NOMO-1 (cell line): ENCODE results near the gene MAPKAPK3.

Experiments
- DNase-seq, 2 experiments: peaks; one replicate each; lab custom pipeline; 2025; ENCODE audit not compliant: unreplicated experiment in 2 of 2; lab: John Stamatoyannopoulos, UW

Gene MAPKAPK3

DNA sequence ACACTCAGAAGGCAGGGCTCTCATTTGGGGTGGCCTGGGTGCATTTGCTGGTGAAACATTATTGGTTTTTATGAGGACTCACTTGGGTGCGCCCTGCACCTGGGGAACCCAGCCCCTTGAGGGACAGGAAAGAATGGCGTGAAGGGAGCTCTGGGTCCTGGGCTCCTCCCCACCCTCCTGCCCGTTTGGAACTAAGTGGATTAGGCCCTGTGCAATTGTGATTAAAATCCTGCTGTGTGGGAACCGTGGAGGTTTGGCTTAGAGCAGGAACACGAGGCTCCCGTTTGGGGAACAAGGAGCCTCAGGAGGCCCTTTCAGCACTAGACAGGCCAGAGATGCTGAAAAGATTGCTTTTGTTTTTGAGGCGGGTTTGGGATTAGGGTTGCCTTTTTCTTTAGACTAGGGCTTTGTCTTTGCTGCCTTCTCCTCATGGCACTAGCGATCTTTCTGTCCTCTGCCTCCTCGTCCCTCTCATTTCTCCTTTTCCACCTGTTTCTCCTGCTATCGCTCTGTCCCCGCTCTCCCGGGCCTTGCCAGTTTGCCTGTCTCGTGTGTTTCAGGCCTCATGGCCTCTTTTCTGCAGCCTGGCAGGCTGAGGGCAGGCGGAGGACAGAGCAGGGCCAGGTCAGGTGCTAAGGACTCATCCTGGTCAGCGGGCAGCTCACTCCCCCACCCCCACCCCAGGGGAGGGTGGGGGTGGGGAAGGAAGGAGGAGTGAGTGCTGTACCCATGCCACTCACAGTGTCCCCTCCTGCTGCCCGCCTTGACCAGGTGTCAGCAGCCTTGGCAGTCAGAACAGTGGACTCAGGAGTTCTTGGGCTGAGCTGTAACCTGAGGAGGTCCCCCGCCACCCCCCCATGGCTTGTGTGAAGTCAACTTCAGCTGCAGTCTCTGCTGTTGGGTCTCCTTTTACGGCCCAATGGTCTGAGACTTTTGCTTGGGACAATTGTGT, 8.6 kb downstream of the MAPKAPK3 start:
- no peak for DNase-seq

DNA sequence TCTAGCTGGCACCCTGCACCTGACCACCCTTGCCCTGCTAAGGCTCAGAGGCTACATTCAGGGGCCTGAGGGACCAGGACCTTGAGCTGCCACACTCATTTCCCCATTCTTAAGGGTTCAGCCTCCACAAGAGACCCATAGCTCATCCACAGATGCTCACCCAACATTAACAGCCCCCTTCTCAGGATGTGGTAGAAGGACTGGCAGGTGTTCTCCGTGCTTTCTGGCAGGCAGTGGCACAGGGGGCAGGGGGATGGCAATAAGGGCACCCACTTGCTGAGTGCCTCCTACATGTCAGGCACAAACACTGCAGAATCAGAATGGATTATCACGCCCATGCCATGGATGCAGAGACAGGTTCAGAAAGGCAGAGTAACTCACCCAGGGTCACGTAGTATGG, 9.4 kb downstream of the MAPKAPK3 start:
- DNase-seq, result no peak

DNA sequence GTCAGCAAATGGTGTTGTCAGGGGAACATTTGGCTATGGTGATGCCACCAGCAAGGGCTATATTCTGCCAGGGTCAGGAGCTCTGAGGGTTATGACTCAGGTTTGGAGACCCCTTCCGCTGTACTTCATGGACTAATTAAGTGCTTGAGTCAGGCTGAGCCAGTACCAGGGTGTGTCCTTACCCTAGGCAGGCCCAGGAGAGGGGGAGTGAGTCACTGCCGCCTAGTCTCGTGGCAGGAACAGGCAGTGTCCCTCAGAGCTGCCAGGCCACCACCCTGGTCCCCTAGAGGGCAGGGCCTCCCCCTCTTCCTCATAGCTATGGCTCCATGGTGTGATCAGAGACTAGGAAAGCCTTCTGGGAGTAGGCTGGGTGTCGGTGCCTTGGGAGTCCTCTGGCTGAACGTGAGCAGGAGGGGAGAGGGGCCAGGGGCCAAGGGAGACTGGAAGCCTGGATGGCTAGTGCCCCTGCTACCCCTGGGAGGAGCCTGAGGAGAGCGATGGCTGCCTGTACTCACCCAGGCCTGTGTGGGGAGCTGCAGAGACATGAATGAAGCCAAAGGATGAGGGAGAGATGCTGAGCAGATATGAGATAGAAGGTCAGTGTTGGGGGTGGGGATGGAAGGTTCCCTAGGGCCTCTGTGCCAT, 10.6 kb downstream of the MAPKAPK3 start:
- DNase-seq, result peak in 1 of 2 experiments; percentile 70

DNA sequence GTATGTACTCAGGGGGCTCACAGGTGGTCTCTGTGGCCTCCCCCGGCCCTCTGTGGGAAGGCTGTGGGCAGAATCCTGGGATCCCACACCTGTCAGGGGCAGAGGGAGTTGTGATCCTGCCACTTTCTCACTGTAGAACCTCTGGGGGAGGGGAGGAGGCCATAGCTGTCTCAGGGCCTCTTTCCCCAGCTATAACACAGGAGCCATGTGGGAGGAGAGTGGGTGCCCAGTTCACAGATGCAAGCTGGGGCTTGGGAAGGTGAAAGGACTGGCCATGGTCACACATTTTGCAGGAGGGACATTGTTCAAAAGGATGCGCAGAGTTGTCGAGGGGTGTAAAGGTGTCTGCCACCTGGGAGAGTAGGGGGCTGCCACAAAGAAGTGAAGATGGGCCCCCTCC, 11.7 kb downstream of the MAPKAPK3 start:
- no peak for DNase-seq

DNA sequence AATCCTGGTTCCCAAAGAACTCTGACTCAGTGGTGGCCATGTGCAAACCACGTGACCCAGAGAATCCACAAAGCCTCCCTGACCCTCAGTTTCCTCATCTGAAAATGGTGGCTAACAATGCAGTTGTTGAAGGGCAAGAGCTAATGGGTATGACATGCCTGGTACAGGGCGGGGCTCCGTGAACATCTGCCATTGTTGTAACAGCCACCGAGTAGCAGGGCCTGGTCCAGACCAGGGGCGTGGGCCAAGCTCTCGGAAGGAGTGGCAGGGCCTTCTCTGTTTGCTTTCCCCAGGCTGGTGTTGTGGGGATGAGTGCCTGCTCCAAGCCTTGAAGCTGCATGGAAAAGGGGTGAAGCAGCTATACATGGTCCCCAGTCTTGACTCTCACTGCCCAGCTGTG, 13.4 kb downstream of the MAPKAPK3 start:
- DNase-seq, result no peak

DNA sequence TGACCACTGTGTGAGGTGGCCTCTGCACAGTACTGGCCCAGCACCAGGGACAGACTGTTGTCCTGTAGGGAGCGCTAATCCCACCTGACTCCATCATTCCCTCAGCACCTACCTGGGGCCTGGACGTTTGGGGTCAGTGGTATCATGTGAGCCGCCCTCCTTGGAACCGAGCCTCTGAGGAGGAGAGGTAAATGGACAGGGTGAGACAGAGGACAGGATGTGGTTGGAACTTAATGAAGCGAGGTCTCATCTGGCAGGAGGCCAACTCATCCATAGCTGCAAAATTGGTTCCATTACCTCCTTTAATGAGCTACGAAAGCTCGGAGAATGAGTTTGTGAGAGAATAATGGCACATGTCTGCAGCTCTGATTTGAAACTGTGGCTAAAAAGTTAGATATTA, 13.9 kb downstream of the MAPKAPK3 start:
- no peak for DNase-seq

DNA sequence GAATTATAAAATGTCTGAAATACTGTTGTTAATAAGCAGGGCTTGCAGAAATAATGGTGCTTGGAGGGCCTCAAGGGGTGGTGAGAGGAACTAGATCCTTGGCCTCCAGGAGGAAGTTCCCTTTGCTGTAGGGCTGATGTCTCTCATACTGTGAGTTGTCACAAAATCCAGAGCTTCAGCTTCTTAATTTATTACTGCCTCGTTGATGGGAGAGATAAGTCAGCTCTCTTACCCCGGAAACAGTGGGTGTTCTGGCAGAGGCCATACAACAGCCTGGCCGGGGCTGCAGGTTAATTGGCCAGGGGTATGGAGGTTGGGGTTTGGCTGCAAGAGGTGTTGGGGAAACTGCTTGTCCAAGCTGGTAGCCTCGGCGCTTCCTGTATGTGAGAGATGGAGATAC, 15.5 kb downstream of the MAPKAPK3 start:
- peak; percentile 83 to 84 for DNase-seq

DNA sequence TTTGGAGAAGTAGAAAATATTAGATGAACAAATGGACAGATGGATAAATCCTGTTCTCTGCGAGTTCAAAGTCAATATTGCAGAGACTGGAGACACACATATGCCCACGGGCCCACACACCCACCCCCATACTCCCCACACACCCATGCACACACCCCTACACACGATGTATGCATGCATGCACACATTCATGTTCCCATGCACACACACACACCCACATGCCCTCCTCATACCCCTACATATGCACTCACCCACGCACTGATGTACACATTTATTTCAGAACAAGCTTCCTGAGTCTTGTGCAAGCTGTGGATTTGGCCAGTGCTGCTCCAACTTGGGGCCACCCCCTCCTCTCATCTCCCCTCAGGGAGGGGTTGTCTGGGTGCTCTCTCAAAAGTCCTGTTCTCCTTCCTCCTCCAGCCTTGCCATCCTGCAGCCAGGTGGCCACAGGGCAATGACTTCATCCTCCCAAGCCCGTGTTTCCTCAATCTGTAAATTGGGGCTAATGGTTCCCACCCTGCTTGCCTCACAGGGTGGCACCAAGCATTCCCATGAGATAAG, 16.4 kb downstream of the MAPKAPK3 start:
- no peak for DNase-seq

DNA sequence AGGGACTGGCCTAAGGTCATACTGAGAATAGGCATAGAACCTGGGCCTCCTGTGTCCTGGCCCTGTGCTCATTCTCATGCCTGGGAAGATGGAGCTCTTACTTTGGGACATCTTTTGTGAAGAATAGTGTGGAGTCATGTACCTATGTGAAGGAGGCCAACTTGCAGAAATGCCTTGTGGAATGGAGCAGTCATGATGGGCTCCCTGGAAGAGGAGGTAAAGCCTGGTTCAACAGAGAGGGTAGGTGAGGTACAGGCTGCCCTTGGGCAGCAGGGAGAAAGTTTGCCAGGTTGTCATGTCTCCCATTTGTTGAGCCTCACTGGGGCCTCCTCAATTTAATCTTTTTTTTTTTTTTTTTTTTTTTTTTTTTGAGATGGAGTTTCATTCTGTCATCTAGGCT, 18.1 kb downstream of the MAPKAPK3 start:
- no peak for DNase-seq

DNA sequence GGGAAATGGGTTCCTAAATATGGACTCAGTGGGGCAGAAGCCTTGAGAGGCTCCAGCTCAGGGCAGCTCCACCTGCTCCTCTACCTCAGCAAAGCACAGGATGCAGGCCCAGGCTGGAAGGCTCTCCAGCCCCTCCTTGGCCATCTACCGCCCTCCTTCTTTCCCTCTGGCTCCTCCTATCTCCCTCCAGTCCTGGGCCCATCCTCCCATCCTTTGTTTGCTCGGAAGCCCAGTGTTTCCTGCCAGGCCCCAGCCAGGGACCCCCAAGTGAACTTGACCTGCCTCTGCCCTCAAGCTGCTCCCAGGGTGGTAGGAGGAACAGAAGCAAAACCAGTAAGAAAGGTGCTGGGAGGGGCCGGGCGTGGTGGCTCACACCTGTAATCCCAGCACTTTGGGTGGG, 20.1 kb downstream of the MAPKAPK3 start:
- no peak for DNase-seq

DNA sequence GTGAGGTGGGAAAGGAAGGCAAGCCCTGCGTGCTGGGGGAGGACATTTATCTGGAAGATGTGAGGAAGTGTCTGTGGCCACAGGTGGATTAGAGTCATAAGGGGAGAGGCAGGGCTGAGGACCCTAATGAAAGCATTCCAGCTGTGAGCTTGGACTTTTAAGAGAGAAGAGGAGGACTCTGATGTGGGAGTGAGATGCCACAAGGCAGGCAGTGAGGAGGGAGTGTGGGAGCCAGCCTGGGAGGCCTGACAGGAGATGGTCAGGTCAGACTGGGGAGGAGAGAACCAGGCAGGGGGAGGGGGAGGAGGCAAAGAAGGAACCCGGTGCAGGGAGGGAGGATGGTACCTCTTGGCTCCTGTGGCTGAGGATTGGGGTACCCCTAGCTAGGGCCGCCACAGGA, 21.0 kb downstream of the MAPKAPK3 start:
- no peak for DNase-seq

DNA sequence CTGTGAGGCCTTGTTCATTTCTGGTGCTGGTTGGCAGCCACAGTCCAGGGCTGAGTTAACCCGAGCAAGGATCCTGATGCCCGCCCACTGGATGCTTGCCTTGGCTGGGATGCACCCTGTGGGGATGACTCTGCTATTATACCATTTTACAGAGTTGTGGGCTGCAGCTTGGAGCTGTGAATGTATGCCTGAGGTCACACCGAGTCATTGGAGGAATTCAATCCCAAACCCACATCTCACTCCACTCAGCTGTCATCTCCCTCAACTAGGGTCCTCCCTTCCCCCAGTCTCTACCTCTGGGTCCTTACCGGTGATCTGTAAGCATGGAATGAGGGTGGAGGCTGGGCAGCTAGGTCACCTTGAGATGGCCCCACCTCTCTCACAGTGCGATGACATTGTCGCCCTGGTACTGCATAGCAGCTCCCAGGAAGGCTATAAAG, 22.1 kb downstream of the MAPKAPK3 start:
- no peak for DNase-seq

DNA sequence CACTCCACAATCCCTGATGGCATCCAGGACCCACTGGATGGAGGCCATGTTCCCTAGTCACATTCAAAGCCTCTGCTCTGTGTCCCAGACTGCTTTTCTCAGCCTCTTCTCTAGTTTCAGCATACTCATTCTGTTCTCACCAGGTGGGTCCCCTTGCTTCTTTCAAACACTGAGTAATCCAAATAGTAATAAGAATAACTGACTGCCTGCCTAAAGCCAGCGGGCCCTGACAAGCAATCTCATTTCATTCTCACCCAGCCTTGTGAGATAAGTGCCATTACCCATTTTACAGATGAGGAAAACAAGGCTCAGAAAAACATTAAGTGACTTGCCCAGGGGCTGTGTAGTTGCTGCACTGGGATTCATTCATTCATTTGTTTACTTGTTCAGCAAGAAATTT, 25.4 kb downstream of the MAPKAPK3 start:
- no peak for DNase-seq

DNA sequence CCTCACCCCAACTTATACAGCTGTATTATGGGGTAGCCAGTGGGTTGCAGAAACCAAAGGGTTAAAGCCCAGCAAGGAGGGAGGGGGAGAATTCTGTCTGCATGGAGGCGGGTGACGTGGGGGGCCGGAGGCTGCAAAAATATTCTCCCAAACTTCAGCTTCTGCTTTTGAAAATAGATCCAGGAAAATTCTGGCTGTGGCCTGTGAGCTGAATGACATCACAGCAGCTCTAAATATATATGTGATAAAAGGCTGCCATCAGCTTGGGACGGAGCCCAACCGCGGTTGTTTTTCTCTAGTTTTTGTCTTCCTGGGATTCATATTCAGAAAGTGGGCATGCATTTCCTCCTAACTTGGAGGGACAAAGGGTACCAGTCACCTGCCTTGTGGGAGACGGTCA, 27.6 kb downstream of the MAPKAPK3 start:
- DNase-seq, result no peak

DNA sequence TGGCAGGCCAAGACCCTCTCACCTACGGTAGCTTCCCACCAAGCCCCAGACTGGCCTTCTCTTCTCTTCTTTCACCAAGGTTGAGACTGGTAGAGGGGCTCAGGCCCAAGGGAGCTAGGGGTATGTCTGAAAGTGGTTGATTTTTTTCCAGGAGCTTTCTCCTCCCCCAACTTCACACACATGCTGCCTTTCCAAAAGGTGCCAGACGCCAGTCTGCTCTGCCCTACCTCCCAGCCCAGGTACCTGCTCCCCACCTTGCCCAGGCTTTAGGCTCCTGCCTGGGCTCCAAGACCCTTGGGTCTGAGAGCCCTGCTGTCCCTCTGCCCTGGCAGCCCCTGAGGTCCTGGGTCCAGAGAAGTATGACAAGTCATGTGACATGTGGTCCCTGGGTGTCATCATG, 28.4 kb downstream of the MAPKAPK3 start:
- DNase-seq, result no peak

DNA sequence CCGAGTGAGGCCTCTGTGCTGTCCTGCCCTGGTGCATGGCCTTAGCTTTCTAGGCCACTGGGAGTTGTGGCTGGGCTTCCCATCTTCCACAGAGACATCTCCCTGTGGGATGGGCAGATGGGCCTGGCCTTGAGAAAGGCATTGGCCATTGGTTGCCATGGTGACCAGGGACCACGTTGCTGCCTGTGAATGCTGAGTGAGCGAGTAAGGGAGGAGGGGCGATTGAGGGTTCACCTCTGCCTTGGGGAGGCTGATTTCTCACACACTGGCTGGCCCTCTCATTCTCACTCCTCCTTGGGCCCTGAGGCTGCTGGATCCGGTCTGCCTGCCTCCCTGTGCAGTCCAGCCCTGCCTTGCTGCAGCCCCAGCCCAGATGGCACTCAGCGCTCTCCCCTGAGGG, 31.4 kb downstream of the MAPKAPK3 start:
- no peak for DNase-seq

DNA sequence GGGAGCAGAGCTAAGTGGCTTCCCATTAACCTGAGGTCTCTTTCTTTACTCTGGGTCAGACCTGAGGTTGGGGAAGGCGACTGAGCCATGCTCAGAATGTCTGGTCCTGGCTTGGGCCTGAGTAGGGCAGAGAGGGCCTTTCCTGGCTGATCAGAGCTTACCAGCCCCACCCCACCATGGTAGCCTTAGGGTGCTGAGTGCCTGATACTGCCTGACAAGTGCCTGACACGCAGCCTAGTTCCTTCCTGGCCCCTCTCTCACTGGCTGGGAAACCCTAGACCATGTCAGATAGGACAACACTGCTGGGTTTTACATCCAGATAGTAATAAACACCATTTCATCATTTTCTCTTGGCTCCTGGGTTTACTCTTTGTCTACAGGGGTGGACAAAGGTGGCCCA, 32.0 kb downstream of the MAPKAPK3 start:
- no peak for DNase-seq

DNA sequence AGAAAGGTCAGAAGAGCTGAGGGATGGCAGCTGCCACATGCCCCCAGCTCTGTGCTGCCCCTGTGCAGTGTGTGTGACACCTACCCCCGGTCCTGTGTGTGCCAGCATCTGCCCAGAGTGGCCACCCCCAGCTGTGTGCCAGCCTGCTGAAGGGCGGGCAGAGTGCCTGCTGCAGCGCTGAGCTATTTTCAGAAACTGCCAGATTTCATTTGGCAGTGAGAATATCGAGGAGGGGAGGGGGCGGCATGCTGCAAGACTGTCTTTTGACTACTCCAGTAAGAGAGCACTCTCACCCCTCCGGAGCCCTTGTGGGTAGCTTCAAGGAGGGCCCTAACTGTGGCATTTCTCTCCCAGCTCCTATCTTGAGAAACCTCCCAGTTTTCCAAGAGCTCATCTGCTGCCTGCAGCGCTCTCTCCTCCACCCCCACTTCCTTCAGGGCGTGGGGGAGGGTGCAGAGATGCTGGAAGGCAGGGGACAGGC, 32.5 kb downstream of the MAPKAPK3 start:
- no peak for DNase-seq

DNA sequence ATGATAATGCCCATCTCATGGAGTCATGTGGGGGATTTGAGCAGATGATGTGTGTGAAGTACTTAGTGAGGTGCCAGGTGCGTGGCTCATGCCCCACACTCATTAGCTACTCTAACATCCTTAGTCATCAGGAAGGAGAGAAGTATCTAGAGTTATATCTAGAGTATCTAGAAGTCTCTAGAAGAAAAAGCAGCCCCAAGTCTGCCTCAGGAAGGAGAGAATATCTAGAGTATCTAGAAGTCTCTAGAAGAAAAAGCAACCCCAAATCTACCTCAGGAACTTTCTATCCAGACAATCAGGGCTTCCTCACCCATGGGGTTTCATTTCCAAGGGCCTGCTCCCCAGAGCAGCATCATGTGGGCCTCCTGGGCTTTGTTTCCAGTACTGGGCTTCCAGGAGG, 33.1 kb downstream of the MAPKAPK3 start:
- no peak for DNase-seq

DNA sequence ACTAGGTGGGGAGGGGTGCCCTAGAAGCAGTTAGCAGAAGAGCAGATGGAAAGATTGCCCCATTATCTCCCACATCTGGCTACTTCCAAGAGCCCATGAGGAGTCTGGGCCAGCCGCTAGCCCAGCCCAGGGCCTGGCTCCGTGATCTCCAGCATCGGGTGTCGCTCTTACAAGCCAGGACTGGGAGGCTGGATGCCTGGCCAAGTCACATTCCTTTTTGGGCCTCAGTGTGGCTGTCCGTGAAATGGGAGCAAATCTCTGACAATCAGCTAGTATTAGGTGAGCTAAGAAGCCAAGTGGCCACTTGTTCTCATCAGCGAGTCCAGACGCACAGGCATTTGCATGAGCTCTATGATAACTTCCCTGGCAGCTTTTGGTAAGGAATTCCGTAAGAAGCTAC, 34.5 kb downstream of the MAPKAPK3 start:
- DNase-seq, result no peak

DNA sequence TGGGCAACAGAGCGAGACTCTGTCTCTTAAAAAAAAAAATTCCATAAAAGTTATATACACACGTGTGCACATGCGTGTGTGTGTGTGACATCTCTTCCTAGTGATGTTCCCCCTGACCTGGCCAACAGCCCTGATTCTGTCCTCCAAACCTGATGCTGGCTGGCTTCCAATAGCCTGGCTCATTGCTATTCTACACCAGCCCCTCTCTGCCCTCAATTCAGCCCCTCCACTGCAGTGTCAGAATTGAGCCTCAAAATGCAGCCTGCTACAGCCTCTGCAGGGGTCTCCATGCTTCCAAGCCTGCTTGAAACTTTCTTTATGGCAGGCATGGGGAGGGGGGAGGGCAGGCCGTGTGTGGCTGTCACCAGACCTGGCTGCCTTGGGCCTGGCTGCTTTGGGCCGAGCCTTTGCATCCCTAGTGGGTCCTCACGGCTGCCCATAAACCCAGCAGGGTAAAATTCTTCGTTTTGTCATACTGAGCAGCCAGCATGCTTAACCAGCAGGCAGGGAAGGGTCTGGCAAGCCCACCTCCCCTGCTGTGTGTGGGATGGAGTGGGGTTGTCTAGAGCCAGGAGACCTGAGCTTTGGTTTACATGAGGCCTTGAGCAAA, 35.1 kb downstream of the MAPKAPK3 start:
- DNase-seq, result no peak
